ENCODE measurements around the gene HINT3. TPM values are rescaled to one million over a fixed set of nuclear protein-coding genes. Genes with fewer than 3 reads are reported as not detected.
A peak's percentile ranks its signal among the peaks of the same experiment; 100 is the strongest.

Gene HINT3
- total and polyA plus RNA-seq, 2 of the 13 experiments (the other 11 are each of a cell fraction or from before 2014, with no cell fraction given), result 3.1 to 22.8 TPM

- no peak for TF ChIP-seq CREB1 (IDR thresholded peaks at IDR 0.05)
- peak; percentile 36 for TF ChIP-seq CREB1 (CRISPR knock-in tag; IDR thresholded peaks at IDR 0.05)
- TF ChIP-seq ARHGAP35 (CRISPR knock-in tag; IDR thresholded peaks at IDR 0.05; ENCODE audit: borderline replicate concordance), result no peak
- no peak for TF ChIP-seq SMAD3 (CRISPR knock-in tag; IDR thresholded peaks at IDR 0.05)
- TF ChIP-seq ZBTB3 (CRISPR knock-in tag; IDR thresholded peaks at IDR 0.05; ENCODE audit: borderline replicate concordance, low read depth), result no peak
- no peak for TF ChIP-seq ZBTB20 (CRISPR knock-in tag; IDR thresholded peaks at IDR 0.05; ENCODE audit: borderline replicate concordance, low read depth)
- no peak for TF ChIP-seq KLF9 (CRISPR knock-in tag; IDR thresholded peaks at IDR 0.05; ENCODE audit: low read depth)
- TF ChIP-seq ZNF280B (CRISPR knock-in tag; IDR thresholded peaks at IDR 0.05; ENCODE audit: borderline replicate concordance), result no peak
- TF ChIP-seq ZMAT3 (CRISPR knock-in tag; conservative IDR thresholded peaks at IDR 0.05), result no peak
- TF ChIP-seq ZNF34 (CRISPR knock-in tag; IDR thresholded peaks at IDR 0.05; ENCODE audit: borderline replicate concordance), result no peak
- no peak for TF ChIP-seq NR0B2 (CRISPR knock-in tag; IDR thresholded peaks at IDR 0.05)
- TF ChIP-seq ZNF567 (CRISPR knock-in tag; IDR thresholded peaks at IDR 0.05; ENCODE audit: borderline replicate concordance), result no peak
- TF ChIP-seq HOXA3 (CRISPR knock-in tag; IDR thresholded peaks at IDR 0.05), result no peak
- TF ChIP-seq REPIN1 (CRISPR knock-in tag; IDR thresholded peaks at IDR 0.05; ENCODE audit: borderline replicate concordance, low read depth), result no peak
- TF ChIP-seq HMGA1 (CRISPR knock-in tag; conservative IDR thresholded peaks at IDR 0.05), result no peak
- TF ChIP-seq ZNF501 (CRISPR knock-in tag; IDR thresholded peaks at IDR 0.05), result no peak
- no peak for TF ChIP-seq ZNF354B (CRISPR knock-in tag; IDR thresholded peaks at IDR 0.05)
- no peak for TF ChIP-seq ZNF335 (CRISPR knock-in tag; IDR thresholded peaks at IDR 0.05)
- TF ChIP-seq RAD21 (CRISPR knock-in tag; IDR thresholded peaks at IDR 0.05), result no peak
- TF ChIP-seq MEIS2 (CRISPR knock-in tag; IDR thresholded peaks at IDR 0.05), result no peak
- no peak for TF ChIP-seq EEA1 (CRISPR knock-in tag; IDR thresholded peaks at IDR 0.05; ENCODE audit: borderline replicate concordance)
- peak; percentile 83 for TF ChIP-seq CEBPB (IDR thresholded peaks at IDR 0.05; ENCODE audit: borderline replicate concordance, low read depth, low read length)
- TF ChIP-seq NFYB (CRISPR knock-in tag; IDR thresholded peaks at IDR 0.05), result no peak
- TF ChIP-seq, protein P1, sequence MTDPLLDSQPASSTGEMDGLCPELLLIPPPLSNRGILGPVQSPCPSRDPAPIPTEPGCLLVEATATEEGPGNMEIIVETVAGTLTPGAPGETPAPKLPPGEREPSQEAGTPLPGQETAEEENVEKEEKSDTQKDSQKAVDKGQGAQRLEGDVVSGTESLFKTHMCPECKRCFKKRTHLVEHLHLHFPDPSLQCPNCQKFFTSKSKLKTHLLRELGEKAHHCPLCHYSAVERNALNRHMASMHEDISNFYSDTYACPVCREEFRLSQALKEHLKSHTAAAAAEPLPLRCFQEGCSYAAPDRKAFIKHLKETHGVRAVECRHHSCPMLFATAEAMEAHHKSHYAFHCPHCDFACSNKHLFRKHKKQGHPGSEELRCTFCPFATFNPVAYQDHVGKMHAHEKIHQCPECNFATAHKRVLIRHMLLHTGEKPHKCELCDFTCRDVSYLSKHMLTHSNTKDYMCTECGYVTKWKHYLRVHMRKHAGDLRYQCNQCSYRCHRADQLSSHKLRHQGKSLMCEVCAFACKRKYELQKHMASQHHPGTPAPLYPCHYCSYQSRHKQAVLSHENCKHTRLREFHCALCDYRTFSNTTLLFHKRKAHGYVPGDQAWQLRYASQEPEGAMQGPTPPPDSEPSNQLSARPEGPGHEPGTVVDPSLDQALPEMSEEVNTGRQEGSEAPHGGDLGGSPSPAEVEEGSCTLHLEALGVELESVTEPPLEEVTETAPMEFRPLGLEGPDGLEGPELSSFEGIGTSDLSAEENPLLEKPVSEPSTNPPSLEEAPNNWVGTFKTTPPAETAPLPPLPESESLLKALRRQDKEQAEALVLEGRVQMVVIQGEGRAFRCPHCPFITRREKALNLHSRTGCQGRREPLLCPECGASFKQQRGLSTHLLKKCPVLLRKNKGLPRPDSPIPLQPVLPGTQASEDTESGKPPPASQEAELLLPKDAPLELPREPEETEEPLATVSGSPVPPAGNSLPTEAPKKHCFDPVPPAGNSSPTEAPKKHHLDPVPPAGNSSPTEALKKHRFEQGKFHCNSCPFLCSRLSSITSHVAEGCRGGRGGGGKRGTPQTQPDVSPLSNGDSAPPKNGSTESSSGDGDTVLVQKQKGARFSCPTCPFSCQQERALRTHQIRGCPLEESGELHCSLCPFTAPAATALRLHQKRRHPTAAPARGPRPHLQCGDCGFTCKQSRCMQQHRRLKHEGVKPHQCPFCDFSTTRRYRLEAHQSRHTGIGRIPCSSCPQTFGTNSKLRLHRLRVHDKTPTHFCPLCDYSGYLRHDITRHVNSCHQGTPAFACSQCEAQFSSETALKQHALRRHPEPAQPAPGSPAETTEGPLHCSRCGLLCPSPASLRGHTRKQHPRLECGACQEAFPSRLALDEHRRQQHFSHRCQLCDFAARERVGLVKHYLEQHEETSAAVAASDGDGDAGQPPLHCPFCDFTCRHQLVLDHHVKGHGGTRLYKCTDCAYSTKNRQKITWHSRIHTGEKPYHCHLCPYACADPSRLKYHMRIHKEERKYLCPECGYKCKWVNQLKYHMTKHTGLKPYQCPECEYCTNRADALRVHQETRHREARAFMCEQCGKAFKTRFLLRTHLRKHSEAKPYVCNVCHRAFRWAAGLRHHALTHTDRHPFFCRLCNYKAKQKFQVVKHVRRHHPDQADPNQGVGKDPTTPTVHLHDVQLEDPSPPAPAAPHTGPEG (CRISPR knock-in tag; IDR thresholded peaks at IDR 0.05), result 0 out of 2 replicates have a peak, but pooled peaks have one; percentile 30
Measured at GRCh38 chr6:125985522-125985921, 29.0 kb downstream of the HINT3 start (continued).
